ENCODE data around the gene RNPEPL1. TPM values are rescaled to one million over a fixed set of nuclear protein-coding genes. Genes with fewer than 3 reads are reported as not detected.
A peak's percentile ranks its signal among the peaks of the same experiment; 100 is the strongest.

Gene RNPEPL1
- total RNA-seq, 4 donors from 2014 or later, result 7.2 to 38.7 (median 14.4) TPM

- H3K4me1 ChIP-seq, result peaks cover 8 to 29% of the 10 kb centered on the region in 2 donors
- peak overlapping the region; percentile 33 for H3K4me3 ChIP-seq
- no peaks in the 10 kb centered on the region for H3K9me3 ChIP-seq
- H3K27me3 ChIP-seq, result no peaks in the 10 kb centered on the region
- intact Hi-C loops (cut with DNase I; ENCODE audit: low total_unique reads), result no loop called here
- peak overlapping the region; percentile 47 to 98 for H3K27ac ChIP-seq
- peak; percentile 91 to 94 for DNase-seq
- TF ChIP-seq POLR2A (IDR thresholded peaks at IDR 0.05), result peak in 1 of 2 donors; percentile 53
- peak; percentile 71 to 97 (median 75) for TF ChIP-seq CTCF (IDR thresholded peaks at IDR 0.05)
- H3K36me3 ChIP-seq, result no peaks in the 10 kb centered on the region
Observed at GRCh38 chr2:240566203-240567136, 1.8 kb upstream of the RNPEPL1 start.

GRCh38 chr2:240567137-240567871 is 980 bp upstream of the RNPEPL1 start:
- peaks cover 8 to 29% of the 10 kb centered on the region in 2 donors for H3K4me1 ChIP-seq
- peak; percentile 28 to 31 for DNase-seq
- H3K27ac ChIP-seq, result peak overlapping the region; percentile 92 to 98

GRCh38 chr2:240568678-240569522 is 616 bp downstream of the RNPEPL1 start:
- intact Hi-C loops (cut with DNase I; ENCODE audit: low total_unique reads), result no loop called here

More at GRCh38 chr2:240567137-240567871, 980 bp upstream of the RNPEPL1 start:
- Histone ChIP-seq H3K27me3 (no peaks in the 10 kb centered on the region), H3K4me3 (peak overlapping the region; percentile 60 to 86), H3K9me3 (no peaks in the 10 kb centered on the region), H3K36me3 (no peaks in the 10 kb centered on the region)
- intact Hi-C loops (cut with DNase I; ENCODE audit: low total_unique reads), result no loop called here
- TF ChIP-seq CTCF (IDR thresholded peaks at IDR 0.05) (no peak), POLR2A (IDR thresholded peaks at IDR 0.05) (no peak)

GRCh38 chr2:240569523-240569997 is 1.3 kb downstream of the RNPEPL1 start:
- Histone ChIP-seq H3K27ac (peak overlapping the region in 1 of 2 donors; percentile 92), H3K27me3 (no peaks in the 10 kb centered on the region), H3K36me3 (no peaks in the 10 kb centered on the region), H3K4me3 (peak overlapping the region; percentile 30 to 79), H3K4me1 (peaks cover 8 to 29% of the 10 kb centered on the region in 2 donors), H3K9me3 (no peaks in the 10 kb centered on the region)
- TF ChIP-seq CTCF (IDR thresholded peaks at IDR 0.05) (no peak), POLR2A (IDR thresholded peaks at IDR 0.05) (no peak)
- DNase-seq, result peak; percentile 14 to 22
- intact Hi-C loops (cut with DNase I; ENCODE audit: low total_unique reads), result no loop called here

More at GRCh38 chr2:240568678-240569522, 616 bp downstream of the RNPEPL1 start:
- H3K4me1 ChIP-seq, result peaks cover 8 to 29% of the 10 kb centered on the region in 2 donors
- no peaks in the 10 kb centered on the region for H3K36me3 ChIP-seq
- DNase-seq, result peak; percentile 43 to 66
- TF ChIP-seq POLR2A (IDR thresholded peaks at IDR 0.05) (peak in 1 of 2 donors; percentile 26), CTCF (IDR thresholded peaks at IDR 0.05) (no peak)
- no peaks in the 10 kb centered on the region for H3K27me3 ChIP-seq
- peak overlapping the region; percentile 30 to 79 for H3K4me3 ChIP-seq
- peak overlapping the region; percentile 75 to 92 for H3K27ac ChIP-seq
- H3K9me3 ChIP-seq, result no peaks in the 10 kb centered on the region

Measured in uterus (tissue), 4 donors.